HuH-7 (cell line): ENCODE results near the gene ZNF432.
A peak's percentile ranks its signal among the peaks of the same experiment; 100 is the strongest.

ENCODE experiments used
- DNase-seq: peaks from one replicate; pipeline ENCODE4 v3.0.0; 2011; ENCODE audit warnings: low spot score

The ZNF432 gene

GRCh38 chr19:52007806-52008557 lies 40.7 kb downstream of the ZNF432 start, which contains the start of gene ZNF615:
Gene ZNF615 (minus strand): TSS chr19:52008211. CDS start chr19:52003711, 4,500 bp downstream.
- DNase-seq = peak; percentile 60

GRCh38 chr19:52007451-52007805 lies 41.2 kb downstream of the ZNF432 start:
- no peak for DNase-seq

DNA sequence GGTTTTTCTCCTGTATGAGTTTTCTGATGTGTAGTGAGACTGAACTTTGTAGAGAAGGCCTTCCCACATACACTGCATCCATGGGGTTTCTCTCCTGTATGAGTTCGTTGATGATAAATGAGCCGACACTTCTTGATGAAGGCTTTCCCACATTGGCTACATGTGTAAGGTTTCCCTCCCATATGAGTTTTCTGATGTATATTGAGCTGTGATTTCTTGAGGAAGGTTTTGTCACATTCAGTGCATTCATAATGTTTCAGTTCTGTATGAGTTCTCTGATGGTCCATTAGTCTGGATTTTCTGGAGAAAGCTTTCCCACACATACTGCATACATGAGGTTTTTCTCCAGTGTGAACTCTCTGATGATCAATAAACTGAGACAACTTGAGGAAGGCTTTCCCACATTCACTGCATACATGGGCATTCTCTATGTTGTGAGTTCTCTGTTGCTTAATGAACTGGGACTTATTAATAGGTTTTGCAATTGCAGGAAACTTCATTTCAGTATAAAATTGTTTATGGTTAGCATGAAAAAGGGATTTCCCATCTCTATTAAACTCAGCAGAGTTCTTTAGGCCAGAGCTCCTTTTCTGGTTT lies 54.5 kb downstream of the ZNF432 start:
- no peak for DNase-seq

DNA sequence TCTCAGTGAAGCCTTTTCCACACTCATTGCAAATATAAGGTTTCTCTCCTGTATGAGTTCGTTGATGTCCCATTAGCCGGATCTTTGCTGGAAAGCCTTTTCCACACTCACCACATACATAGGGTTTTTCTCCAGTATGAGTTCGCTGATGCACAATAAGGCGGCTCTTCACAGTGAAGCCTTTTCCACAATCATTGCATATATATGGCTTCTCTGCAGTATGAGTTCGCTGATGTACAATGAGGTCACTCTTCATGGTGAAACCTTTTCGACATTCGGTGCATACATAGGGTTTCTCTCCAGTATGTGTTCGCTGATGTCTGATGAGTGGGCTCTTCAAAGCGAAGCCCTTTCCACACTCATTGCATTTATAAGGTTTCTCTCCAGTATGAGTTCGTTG lies 55.2 kb downstream of the ZNF432 start:
- no peak for DNase-seq

DNA sequence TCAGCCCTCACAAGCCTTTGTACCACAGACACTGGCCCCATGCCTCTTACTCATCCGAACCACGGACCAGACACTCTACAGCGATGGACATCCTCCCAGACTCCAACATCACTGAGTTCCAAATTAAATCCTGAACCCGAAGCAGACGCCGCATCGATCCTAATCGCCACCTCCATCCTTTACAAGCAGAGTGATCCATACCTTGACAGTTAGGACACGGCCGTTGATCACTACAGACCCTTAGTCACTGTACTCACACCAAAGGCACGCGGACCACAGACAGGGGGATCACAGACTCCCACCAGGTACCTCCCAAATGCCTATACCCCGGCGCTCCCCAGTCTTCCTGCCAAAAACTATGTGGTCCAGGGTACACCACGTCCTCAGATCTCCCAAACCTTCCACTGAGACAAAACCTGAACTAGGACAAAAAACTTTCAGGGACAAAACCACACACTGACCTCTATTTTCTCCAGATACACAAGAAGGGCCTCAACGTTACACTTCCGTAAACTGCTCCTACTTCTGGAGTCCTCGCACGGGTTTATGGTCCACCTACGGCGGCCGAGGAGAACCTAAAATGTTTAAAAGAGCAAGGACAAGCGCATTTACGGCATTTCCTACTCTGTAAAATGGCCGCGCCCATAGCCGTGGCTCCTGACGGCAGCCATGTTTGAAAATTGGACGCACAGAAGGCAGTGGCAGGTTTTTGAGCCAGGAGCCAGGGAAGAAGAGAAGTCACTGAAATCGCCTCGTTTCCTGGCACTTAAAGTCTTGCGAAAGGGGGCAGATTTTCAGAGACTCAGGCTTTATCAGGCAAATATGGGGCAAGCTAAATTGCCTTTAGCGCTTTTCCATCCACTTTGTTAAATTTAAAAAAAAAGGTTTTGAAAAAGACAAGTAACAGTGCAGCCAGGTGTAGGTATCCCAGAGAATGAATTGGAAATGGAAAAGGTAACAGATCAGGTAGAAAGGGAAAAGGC lies 62.0 kb downstream of the ZNF432 start, which contains the start of gene ZNF350:
Gene ZNF350, minus strand, starts transcription at position 532 of the 983 bp plus-strand sequence. CDS start 12,480 bp downstream, outside the sequence.
- peak; percentile 30 for DNase-seq

DNA sequence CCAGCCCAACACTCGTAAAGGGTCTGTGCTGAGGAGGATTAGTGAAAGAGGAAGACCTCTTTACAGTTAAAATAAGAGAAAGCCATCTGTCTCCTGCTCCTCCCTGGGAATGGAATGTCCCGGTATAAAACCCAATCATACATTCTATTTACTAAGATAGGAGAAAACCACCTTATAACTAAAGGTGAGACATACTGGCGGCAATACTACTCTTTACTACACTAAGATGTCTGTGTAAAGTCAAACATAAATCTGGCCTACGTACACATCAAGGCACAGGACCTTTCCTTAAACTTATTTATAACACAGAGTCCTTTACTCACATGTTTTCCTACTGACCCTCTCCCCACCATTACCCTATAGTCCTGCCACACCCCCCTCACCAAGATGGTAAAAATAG lies 65.3 kb downstream of the ZNF432 start:
- no peak for DNase-seq
